GM19455 (cell line): ENCODE measurements around the gene RNU1-3.
"Not testable (repeated sequence)": the region's sequence is repeated elsewhere in the genome, so short reads cannot be mapped to it uniquely, and the experiment has no call there.

Source experiments
- ATAC-seq: cut with Tn5 transposase; IDR thresholded peaks from one replicate; pipeline ENCODE4 v1.9.1; 2021; ENCODE audit not compliant: unreplicated experiment

The RNU1-3 gene

DNA sequence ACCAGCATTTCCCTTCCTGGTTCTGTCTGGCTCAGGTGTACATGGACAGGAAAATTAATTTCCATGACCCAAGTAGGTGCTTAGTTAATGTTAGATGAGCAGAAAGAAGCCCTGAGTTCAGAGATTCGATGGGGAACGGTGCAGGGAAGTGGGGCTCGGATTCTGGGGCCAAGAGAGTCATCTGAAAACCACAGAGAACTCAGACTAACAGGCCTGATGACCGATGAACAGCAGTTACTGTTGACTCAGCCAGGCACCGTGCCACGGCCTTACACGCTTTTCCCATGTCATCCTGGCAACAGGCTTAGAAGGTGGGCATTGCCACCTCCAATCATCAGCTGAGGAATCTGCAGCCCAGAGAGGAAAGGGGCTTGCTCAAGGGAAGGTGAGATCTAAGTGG, 43.4 kb downstream of the RNU1-3 start:
- not testable (repeated sequence) for ATAC-seq

GRCh38 chr1:16621681-16622315, 45.0 kb downstream of the RNU1-3 start:
- ATAC-seq: not testable (repeated sequence)

DNA sequence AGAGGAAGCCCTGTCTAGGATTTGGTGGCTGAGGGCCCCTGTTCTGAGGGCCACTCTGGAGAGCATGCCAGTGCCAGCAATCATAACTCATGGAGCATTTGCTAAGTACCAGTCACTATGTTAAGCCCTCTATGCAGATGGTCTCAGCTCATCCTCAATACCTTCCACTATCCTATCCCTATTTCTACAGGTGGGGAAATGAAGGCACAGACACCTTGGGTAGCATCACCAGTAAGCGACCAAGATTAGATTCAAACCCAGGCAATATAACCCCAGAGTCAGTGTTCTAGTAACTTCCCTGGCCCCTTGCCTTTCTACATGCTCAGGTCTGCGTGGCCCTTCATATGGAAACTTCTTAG, 45.5 kb downstream of the RNU1-3 start:
- no peak for ATAC-seq

GRCh38 chr1:16619803-16620501, 46.8 kb downstream of the RNU1-3 start:
- not testable (repeated sequence) for ATAC-seq

DNA sequence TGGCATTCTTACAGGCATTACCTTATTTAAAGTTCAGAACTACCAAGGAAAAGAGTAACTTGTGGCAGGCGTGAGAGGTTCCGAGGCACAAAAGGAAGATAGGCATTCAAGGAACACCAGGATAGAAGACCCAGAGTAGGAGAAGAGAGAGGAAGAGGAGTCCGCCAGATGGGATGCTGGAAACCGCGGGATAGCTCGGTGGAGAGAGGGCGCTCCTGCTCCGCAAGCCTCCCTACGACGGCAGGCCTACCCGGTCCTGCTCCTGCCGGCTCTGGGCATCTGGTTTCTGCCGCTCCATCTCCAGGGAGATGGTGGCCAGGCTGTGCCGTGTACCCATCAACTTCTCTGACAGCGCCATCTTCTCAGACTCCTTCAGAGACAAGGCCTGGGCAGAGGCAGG, 48.0 kb downstream of the RNU1-3 start:
- ATAC-seq: no peak

DNA sequence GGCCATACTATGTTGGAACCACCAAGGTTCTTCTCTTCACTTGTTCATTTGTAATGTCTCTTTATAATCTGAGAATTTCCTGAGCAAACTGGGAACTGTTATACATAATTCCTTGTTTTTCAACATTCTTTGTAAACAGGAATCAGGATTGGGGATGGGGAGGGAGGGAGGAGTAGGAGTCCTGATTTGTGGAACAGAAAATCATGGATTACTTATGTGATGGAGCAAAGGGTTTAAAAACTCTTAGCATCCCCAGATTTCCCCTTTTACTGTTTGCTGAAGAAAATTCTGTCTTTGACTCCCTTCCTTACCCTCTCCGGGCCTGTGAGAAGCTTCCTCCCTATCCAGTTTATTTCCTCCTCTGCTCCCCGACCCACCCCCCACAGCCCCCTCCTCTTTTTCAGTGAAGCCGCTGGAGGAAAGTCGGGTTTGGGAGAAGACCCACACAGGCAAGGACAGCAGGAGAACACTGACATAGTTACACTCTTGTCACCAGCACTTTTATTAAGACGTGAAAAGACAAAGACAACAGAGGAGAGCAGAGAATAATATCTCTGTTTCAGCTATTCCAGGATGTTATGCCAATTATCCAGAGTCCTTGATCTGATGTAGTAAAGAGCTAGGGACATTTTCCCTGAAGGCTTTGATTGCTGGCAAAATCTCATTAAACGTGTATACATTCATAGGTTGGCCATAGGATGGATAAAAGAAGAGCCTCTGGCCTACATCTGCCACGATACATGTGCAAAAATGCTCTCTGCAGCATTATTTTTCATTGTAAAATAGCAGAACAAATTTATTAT, 48.8 kb downstream of the RNU1-3 start:
- ATAC-seq: no peak

DNA sequence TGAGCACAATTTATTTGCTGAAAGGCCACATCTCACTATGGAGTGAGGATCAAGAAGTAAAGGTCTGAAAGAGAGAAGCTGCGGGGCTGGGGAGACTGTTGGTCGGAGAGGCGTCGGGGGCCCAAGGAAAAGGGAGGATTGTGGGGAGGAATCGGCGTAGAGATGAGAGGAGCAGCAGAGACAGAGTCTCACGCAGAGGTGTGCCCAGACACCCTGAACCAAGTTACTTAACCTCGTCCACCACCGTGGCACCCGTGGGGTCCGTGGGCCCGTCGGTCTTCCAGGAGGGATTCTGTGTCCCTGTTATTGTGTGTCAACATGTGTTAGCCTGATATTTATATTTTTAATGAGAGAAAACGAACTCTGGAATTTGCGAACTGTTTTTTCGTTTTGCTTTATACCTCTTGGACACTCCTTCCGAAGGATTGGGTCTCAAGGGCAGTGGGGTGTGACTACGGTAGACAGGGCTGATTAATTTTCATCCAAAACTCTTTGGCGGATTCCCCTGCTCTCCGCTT, 49.6 kb downstream of the RNU1-3 start:
- no peak for ATAC-seq
